ENCODE data around the gene NME9. TPM values are rescaled to one million over a fixed set of nuclear protein-coding genes. Genes with fewer than 3 reads are reported as not detected.

Gene NME9
- total RNA-seq, 4 donors from 2014 or later: 0.47 to 0.54 TPM; not detected in 2

DNA sequence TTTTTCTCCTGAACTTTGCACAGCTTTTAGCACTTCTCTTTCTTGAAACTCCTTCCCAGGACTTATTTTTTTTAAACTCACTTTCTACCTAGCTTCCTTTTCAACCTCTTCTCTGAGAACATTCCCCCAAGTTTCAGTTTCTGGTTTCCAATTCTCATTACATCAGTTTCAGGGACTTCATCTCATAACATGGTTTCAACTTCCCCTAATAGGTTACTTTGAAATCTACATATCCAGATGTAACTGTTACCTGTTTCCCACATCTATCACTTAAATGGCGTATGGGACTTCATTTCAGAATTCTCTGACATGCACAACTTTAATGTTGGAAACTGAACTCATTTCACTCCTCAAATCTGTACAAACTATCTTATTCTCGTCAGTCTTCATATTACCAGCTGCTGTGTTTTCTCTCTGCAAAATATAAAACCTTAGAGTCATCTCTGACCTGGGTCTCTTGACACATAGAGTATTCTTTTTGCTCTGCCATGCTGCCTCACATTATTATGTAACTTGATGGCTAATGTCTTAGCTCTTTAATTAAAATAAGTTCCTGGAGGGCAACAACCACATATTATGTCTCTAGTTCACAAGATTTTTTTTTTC, 58.4 kb downstream of the NME9 start:
- no peaks in the 10 kb centered on the region for H3K27me3 ChIP-seq
- H3K27ac ChIP-seq: no peak overlapping the region
- TF ChIP-seq POLR2A (IDR thresholded peaks at IDR 0.05): no peak
- TF ChIP-seq POLR2AphosphoS5 (IDR thresholded peaks at IDR 0.05): no peak
- no peak for TF ChIP-seq EP300 (IDR thresholded peaks at IDR 0.05)
- TF ChIP-seq, protein P1, sequence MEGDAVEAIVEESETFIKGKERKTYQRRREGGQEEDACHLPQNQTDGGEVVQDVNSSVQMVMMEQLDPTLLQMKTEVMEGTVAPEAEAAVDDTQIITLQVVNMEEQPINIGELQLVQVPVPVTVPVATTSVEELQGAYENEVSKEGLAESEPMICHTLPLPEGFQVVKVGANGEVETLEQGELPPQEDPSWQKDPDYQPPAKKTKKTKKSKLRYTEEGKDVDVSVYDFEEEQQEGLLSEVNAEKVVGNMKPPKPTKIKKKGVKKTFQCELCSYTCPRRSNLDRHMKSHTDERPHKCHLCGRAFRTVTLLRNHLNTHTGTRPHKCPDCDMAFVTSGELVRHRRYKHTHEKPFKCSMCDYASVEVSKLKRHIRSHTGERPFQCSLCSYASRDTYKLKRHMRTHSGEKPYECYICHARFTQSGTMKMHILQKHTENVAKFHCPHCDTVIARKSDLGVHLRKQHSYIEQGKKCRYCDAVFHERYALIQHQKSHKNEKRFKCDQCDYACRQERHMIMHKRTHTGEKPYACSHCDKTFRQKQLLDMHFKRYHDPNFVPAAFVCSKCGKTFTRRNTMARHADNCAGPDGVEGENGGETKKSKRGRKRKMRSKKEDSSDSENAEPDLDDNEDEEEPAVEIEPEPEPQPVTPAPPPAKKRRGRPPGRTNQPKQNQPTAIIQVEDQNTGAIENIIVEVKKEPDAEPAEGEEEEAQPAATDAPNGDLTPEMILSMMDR (IDR thresholded peaks at IDR 0.05): no peak
- no peaks in the 10 kb centered on the region for H3K4me1 ChIP-seq
- 86 to 90% methylated on average over 1 to 2 of the region's 2 CpGs for WGBS, 2 donors (ENCODE audit: low coverage in 1 of 2)
- H3K9me3 ChIP-seq: no peaks in the 10 kb centered on the region
- no peak for ATAC-seq
- no peak overlapping the region for H3K4me3 ChIP-seq
- H3K36me3 ChIP-seq: peaks cover 0 to 99% of the 10 kb centered on the region in 2 donors

DNA sequence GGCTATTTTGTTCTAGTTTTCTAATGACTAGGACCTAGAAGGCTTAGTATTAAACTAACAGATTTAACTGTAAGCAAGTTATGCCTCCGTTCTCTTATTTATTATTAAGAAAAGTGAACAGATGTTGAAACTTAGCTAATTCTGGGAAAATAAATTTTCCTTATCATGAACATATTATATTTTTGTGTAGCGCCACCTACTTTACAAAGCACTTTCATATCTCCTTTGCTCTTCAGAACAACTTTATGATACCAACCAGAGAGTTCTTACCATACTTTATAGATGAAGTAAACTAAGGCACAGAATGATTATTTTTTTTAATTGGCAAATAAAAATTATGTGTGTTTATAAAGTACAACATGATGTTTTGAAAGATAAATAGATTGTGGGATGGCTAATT, 59.4 kb downstream of the NME9 start:
- no peak for ATAC-seq
- H3K36me3 ChIP-seq: peaks cover 0 to 99% of the 10 kb centered on the region in 2 donors
- WGBS, 2 donors (ENCODE audit: low coverage in 1 of 2): 90% methylated on average over 2 of the region's 2 CpGs
- no peaks in the 10 kb centered on the region for H3K27me3 ChIP-seq
- no peak overlapping the region for H3K4me3 ChIP-seq
- TF ChIP-seq POLR2AphosphoS5 (IDR thresholded peaks at IDR 0.05): no peak
- TF ChIP-seq EP300 (IDR thresholded peaks at IDR 0.05): no peak
- TF ChIP-seq, protein P1 (IDR thresholded peaks at IDR 0.05): no peak
- no peak for TF ChIP-seq POLR2A (IDR thresholded peaks at IDR 0.05)
- no peaks in the 10 kb centered on the region for H3K9me3 ChIP-seq
- H3K27ac ChIP-seq: no peak overlapping the region
- H3K4me1 ChIP-seq: no peaks in the 10 kb centered on the region

DNA sequence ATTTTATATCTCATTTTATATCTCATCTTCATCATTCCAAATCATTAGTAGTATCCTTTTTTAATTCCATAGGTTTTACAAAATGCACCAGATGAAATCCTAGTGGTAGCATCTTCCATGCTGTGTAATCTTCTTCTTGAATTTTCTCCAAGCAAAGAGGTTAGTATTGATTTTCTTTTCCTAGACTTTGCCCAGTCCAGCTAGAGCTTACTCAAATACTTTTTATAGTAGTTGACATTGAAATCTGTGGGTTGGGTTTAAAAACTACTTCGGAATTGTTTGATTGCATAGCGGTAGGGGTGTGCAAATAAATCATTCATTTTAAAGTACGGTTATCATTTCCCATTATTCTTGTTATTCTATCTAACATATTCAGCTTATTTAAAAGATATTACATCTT, 62.6 kb downstream of the NME9 start:
- H3K4me1 ChIP-seq: no peaks in the 10 kb centered on the region
- no peak overlapping the region for H3K4me3 ChIP-seq
- 90 to 97% methylated on average over 3 of the region's 3 CpGs for WGBS, 2 donors (ENCODE audit: low coverage in 1 of 2)

DNA sequence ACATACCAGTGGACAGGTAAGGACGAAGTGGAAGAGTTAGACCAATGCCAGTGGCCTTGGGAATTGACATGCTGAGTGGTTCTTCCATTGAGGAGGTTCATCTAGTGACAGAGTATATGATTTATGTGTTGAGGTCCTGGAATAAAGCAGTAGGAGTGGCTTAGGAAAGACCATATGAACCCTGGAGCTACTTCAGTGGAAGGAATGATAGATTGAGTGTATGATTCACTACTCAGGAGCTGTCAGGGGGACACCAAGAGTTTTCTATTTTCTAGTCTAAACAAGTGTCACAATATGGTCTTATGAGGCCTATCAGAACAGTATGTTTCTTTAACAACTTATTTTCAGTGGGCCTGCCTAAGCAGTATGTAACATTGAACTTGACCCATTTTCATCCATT, 63.9 kb downstream of the NME9 start:
- Histone ChIP-seq H3K4me3 (no peak overlapping the region), H3K36me3 (peaks cover 0 to 78% of the 10 kb centered on the region in 2 donors), H3K27ac (no peak overlapping the region), H3K4me1 (no peaks in the 10 kb centered on the region), H3K27me3 (no peaks in the 10 kb centered on the region), H3K9me3 (no peaks in the 10 kb centered on the region)
- ATAC-seq: no peak
- 83 to 90% methylated on average over 1 of the region's 1 CpG for whole genome bisulfite sequencing, 2 donors (ENCODE audit: low coverage in 1 of 2)
- no peak for TF ChIP-seq EP300 (IDR thresholded peaks at IDR 0.05)
- no peak for TF ChIP-seq POLR2AphosphoS5 (IDR thresholded peaks at IDR 0.05)
- TF ChIP-seq, protein P1 (IDR thresholded peaks at IDR 0.05): no peak
- TF ChIP-seq POLR2A (IDR thresholded peaks at IDR 0.05): no peak

More for the DNA sequence above, 62.6 kb downstream of the NME9 start:
- peaks cover 0 to 91% of the 10 kb centered on the region in 2 donors for H3K36me3 ChIP-seq
- no peaks in the 10 kb centered on the region for H3K9me3 ChIP-seq
- no peak for ATAC-seq
- H3K27ac ChIP-seq: no peak overlapping the region
- TF ChIP-seq, protein P1 (IDR thresholded peaks at IDR 0.05): no peak
- TF ChIP-seq EP300 (IDR thresholded peaks at IDR 0.05) (no peak), POLR2A (IDR thresholded peaks at IDR 0.05) (no peak), POLR2AphosphoS5 (IDR thresholded peaks at IDR 0.05) (no peak)
- H3K27me3 ChIP-seq: no peaks in the 10 kb centered on the region

DNA sequence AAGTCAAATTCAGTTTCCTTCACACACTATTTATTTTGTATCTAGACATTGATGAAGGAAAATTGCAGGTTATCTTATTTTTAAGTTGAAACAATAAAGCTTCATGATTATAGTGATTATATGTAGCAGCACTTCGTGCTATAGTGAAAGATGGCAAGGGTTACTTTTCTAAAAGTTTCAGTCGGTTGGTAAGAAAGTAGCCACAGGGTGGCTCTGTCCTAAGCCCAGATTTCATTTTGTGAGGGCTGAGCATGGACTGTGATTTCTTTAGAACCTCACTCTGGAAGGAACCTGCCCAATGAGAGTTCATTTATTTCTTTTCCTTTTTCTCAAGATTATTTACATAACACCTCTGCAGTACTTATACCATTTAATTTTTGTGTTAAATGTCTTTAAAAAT, 66.5 kb downstream of the NME9 start:
- TF ChIP-seq, protein P1 (IDR thresholded peaks at IDR 0.05): no peak
- TF ChIP-seq EP300 (IDR thresholded peaks at IDR 0.05): no peak
- TF ChIP-seq POLR2A (IDR thresholded peaks at IDR 0.05): no peak
- H3K4me3 ChIP-seq: no peak overlapping the region
- 35 to 53% methylated on average over 2 of the region's 2 CpGs for WGBS, 2 donors (ENCODE audit: low coverage in 1 of 2)
- H3K27me3 ChIP-seq: no peaks in the 10 kb centered on the region
- no peak for ATAC-seq
- no peaks in the 10 kb centered on the region for H3K9me3 ChIP-seq
- H3K4me1 ChIP-seq: no peaks in the 10 kb centered on the region
- no peak overlapping the region for H3K27ac ChIP-seq
- peaks cover 0 to 78% of the 10 kb centered on the region in 2 donors for H3K36me3 ChIP-seq
